ENCODE measurements around the gene ADAMTSL3.

DNA sequence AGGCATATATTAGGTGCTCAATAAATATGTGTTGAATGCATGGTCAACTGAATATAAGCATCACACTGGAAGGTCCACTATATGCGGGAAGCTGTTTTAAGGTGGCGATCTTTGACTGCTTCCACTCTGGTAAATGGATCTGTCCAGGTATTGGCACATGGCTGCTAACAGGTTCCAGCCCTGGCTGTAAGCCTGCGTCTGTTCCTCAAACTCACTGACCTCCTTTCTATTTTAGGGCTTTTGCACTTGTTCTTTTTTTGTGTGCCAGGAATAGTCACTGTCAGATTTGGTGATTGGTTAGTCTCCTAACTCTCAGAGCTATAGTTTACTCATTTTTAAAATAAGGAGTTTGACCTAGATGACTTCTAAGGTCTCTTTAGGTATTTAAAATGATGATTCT, 46.2 kb downstream of the ADAMTSL3 start:
- TF ChIP-seq, protein P1, sequence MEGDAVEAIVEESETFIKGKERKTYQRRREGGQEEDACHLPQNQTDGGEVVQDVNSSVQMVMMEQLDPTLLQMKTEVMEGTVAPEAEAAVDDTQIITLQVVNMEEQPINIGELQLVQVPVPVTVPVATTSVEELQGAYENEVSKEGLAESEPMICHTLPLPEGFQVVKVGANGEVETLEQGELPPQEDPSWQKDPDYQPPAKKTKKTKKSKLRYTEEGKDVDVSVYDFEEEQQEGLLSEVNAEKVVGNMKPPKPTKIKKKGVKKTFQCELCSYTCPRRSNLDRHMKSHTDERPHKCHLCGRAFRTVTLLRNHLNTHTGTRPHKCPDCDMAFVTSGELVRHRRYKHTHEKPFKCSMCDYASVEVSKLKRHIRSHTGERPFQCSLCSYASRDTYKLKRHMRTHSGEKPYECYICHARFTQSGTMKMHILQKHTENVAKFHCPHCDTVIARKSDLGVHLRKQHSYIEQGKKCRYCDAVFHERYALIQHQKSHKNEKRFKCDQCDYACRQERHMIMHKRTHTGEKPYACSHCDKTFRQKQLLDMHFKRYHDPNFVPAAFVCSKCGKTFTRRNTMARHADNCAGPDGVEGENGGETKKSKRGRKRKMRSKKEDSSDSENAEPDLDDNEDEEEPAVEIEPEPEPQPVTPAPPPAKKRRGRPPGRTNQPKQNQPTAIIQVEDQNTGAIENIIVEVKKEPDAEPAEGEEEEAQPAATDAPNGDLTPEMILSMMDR (conservative IDR thresholded peaks at IDR 0.05), result no peak
- no peak for TF ChIP-seq ZFX (IDR thresholded peaks at IDR 0.05)

All from C4-2B (cell line).